NCI-H526 treated with DMSO at 0.1 percent for 48 hours (cell line): ENCODE data around the gene CELA1.
"Not testable (repeated sequence)": the region's sequence is repeated elsewhere in the genome, so short reads cannot be mapped to it uniquely, and the experiment has no call there.

Experiments
- DNase-seq: peaks from one replicate; lab custom pipeline; 2025; lab: John Stamatoyannopoulos, UW

Gene CELA1

DNA sequence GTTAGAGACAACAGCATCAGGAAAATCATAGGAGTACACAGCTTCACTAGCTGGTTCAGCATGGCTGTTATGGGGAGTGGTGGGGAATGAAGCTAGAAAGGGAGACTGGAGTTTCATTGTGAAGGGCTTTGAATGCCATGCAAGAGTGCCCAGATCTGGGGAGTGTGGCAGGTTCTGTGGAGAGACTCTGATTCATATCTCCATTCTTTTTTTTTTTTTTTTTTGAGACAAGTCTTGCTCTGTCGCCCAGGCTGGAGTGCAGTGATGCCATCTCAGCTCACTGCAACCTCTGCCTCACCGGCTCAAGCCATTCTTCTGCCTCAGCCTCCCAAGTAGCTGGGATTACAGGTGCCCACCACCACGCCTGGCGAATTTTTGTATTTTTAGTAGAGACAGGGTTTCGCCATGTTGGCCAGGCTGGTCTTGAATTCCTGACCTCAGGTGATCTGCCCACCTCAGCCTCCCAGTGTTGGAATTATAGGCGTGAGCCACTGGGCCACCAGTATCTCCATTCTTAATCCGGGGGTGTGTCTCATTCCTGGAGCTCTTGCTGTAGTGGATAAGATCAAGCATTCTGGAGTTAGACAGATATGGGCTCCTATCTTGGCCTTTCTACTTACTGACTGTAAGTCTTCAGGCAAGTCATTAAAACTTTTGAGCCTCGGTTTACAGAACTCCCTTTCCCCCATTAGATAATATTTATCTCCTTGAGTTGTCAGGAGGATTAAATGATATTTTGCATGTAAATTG, 28.2 kb downstream of the CELA1 start:
- DNase-seq: not testable (repeated sequence)

DNA sequence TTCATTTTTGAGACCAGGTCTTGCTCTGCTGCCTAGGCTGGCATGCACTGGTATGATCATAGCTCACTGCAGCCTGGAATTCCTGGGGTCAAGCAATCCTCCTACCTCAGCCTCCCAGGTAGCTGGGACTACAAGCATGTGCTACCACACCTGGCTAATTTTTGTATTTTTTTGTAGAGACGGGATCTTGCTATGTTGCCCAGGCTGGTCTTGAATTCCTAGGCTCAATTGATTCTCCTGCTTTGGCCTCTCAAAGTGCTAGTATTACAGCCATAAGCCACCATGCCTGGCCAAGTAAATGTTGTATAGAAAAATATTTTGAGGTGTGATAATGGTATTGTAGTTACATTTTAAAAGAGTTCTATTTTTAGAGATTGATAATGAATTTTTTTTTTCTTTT, 35.1 kb downstream of the CELA1 start:
- no peak for DNase-seq

GRCh38 chr12:51307655-51308593, 38.6 kb downstream of the CELA1 start:
- DNase-seq: no peak

GRCh38 chr12:51306507-51306906, 40.0 kb downstream of the CELA1 start:
- DNase-seq: no peak

- not testable (repeated sequence) for DNase-seq
These were observed 45.7 kb downstream of the CELA1 start for GRCh38 chr12:51300768-51301167.

DNA sequence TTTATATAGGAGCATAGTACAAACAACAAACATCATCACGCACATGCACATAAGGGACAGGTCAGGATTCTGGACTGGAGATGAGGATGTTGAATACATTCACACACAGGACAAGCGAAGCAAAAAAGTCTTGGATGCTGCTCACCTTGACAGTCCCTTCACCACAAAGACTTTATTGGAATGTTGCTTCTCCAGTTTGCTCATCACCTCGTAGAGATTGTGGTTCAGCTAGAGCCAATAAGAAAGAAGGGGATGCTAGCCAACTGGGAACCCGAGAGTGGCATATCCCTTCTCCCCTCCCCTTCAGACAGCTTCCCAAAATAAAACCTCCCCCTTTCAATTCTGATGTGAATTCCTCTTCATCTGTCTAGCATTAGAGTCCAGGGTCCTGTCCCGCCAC, 50.8 kb downstream of the CELA1 start:
- DNase-seq: no peak

- DNase-seq: not testable (repeated sequence)
These were observed 52.4 kb downstream of the CELA1 start for GRCh38 chr12:51294097-51294496.

GRCh38 chr12:51293696-51294095, 52.8 kb downstream of the CELA1 start:
- no peak for DNase-seq

GRCh38 chr12:51291603-51292513, 54.6 kb downstream of the CELA1 start:
- DNase-seq: not testable (repeated sequence)

GRCh38 chr12:51285843-51286242, 60.6 kb downstream of the CELA1 start:
- DNase-seq: no peak

DNA sequence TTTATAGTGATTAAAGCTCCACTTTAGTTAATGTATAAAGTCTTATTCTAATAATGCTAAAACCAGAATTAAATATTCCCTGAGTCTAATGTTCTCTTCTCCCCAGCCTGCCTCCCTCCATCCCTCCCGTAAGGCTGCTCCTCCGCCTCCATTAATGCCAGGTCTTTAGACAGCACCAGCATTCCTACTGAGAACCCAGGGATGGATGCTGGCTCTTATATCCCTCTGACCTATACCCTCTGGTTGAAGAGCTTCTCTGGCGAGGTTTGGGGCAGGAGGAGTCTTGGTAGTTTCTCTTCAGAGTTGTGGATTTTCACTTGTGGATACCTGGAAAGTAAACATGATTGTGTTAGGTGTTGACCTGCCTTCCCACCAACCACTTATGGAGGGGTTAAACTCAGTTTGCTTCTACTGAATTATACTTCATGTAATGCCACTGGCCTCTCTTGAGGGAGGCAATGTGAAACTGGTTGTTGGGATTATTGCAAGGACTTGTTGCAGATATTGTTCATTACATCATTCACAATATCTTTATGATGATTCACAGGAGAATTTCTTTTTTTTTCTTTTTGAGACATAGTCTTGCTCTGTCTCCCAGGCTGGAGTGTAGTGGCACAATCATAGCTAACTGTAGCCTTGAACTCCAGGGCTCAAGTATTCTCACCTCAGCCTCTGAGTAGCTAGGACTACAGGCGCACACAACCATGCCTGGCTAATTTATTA, 65.1 kb downstream of the CELA1 start:
- no peak for DNase-seq
